Mesothelial cell of epicardium (in vitro differentiated cells): Measurements from ENCODE around the gene IQCH. TPM values are rescaled to one million over a fixed set of nuclear protein-coding genes. Genes with fewer than 3 reads are reported as not detected.

Experiments
- DNase-seq, 2 experiments: peaks; one replicate each; pipeline ENCODE4 v3.0.0; 2021; ENCODE audit warnings: low spot score in 2 of 2; ENCODE audit not compliant: unreplicated experiment in 2 of 2
- H3K27ac Mint-ChIP-seq: 2 replicates; pipeline ENCODE4 v1.8.0; 2021; ENCODE audit warnings: mixed read lengths
- H3K27me3 Mint-ChIP-seq: 2 replicates; pipeline ENCODE4 v1.8.0; 2021; ENCODE audit warnings: low read depth, mixed read lengths
- H3K36me3 Mint-ChIP-seq: 2 replicates; pipeline ENCODE4 v1.8.0; 2021; ENCODE audit warnings: mixed read lengths
- H3K4me1 Mint-ChIP-seq: 2 replicates; pipeline ENCODE4 v1.8.0; 2021; ENCODE audit warnings: mixed read lengths
- H3K4me3 Mint-ChIP-seq: 2 replicates; pipeline ENCODE4 v1.8.0; 2021; ENCODE audit warnings: mild to moderate bottlenecking, moderate library complexity, mixed read lengths
- H3K9me3 Mint-ChIP-seq: 2 replicates; pipeline ENCODE4 v1.8.0; 2021; ENCODE audit warnings: mixed read lengths
- CTCF ChIP-seq: fragments of 200-600 bp; sonication (generic); IDR thresholded peaks from one replicate; pipeline ENCODE4 v1.5.0; 2021; ENCODE audit warnings: antibody characterized with exemption; ENCODE audit not compliant: unreplicated experiment
- total RNA-seq: library from RNA; stranded (reverse); gene quantifications from 3 replicates; pipeline ENCODE4 v1.2.1, GENCODE V29; 2021

IQCH gene
- total RNA-seq, 1 donor from 2014 or later, result 0.98 TPM

DNA sequence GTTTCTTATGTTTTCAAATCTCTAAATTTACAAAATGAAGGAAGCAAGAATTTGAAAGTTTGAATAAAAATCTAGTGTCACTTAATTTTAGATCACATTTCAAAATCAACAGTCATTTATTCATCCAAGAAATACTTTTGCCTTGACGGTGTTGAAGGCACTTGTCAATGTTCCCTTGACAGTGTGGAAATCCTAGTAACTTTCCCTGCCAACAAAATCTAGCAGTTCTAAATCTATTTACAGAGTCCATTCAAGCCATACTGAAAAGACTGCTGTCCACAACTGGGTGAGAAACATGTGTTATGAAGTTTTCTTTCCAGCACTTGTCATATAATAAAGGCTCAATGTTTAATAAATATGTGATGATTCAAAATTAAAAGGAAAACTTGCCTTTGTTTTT lies 279.3 kb downstream of the IQCH start:
- Mint-ChIP-seq H3K27me3 (no peaks in the 10 kb centered on the region), H3K36me3 (no peaks in the 10 kb centered on the region), H3K9me3 (no peaks in the 10 kb centered on the region), H3K4me1 (no peaks in the 10 kb centered on the region), H3K4me3 (no peak overlapping the region), H3K27ac (no peak overlapping the region)
- TF ChIP-seq CTCF, result no peak
- DNase-seq, result no peak

- no peak for TF ChIP-seq CTCF
- H3K36me3 Mint-ChIP-seq, result no peaks in the 10 kb centered on the region
Observed at GRCh38 chr15:67534360-67534759, 279.8 kb downstream of the IQCH start.

DNA sequence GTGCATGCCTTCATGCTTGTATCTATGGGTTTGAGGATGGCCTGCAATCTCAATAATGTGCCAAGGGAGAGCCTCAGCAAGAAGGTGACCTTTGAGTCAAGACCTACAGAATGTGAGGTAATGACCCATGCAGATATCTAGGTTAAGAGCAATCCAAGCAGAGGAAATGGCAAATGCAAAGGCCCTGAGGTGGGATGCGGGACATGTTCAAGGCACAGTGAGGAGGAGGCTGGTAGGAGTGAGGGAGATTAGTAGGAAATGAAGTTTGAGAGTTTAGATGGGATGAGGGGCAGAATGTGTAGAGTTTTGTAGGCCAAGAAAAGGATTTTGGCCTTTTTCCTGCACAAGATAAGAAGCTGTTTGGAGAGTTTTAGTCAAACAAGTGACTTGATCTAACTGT lies 283.2 kb downstream of the IQCH start:
- Mint-ChIP-seq H3K9me3 (no peaks in the 10 kb centered on the region), H3K4me3 (no peak overlapping the region), H3K27ac (no peak overlapping the region), H3K27me3 (no peaks in the 10 kb centered on the region), H3K4me1 (peaks cover 12% of the 10 kb centered on the region), H3K36me3 (no peaks in the 10 kb centered on the region)
- DNase-seq, result no peak
- TF ChIP-seq CTCF, result no peak

More at GRCh38 chr15:67534360-67534759, 279.8 kb downstream of the IQCH start:
- Mint-ChIP-seq H3K27me3 (no peaks in the 10 kb centered on the region), H3K27ac (no peak overlapping the region), H3K9me3 (no peaks in the 10 kb centered on the region), H3K4me3 (no peak overlapping the region), H3K4me1 (no peaks in the 10 kb centered on the region)
- DNase-seq, result no peak

- Mint-ChIP-seq H3K4me1 (peaks cover 30% of the 10 kb centered on the region), H3K9me3 (no peaks in the 10 kb centered on the region), H3K27me3 (no peaks in the 10 kb centered on the region), H3K4me3 (peak within 1 kb of the TSS; percentile 95), H3K27ac (peak within 1 kb of the TSS; percentile 94), H3K36me3 (peaks cover 5% of the 10 kb centered on the region)
- peak; percentile 62 to 81 for DNase-seq
- no peak for TF ChIP-seq CTCF
Observed at GRCh38 chr15:67542420-67543347, 288.1 kb downstream of the IQCH start, which contains the start of gene MAP2K5. TSS of gene MAP2K5 (plus strand) at chr15:67542703. CDS start at chr15:67543336, 633 bp downstream.

DNA sequence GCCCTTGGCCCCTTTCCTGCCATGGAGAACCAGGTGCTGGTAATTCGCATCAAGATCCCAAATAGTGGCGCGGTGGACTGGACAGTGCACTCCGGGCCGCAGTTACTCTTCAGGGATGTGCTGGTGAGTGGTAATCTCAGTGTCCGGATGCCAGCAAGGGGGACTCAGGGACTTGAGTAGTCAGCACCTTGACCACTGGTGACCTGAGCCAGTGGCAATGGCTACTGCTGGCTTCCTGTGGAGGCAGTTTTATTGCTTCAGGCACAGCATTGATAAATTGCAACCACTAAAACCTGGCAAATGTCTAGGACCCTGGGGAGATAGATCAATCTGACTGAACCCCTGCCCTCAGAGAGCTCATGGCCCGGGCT lies 288.7 kb downstream of the IQCH start:
- no peak for TF ChIP-seq CTCF
- Mint-ChIP-seq H3K9me3 (no peaks in the 10 kb centered on the region), H3K4me3 (peak overlapping the region; percentile 95), H3K4me1 (peaks cover 30% of the 10 kb centered on the region), H3K27ac (peak overlapping the region; percentile 92), H3K27me3 (no peaks in the 10 kb centered on the region), H3K36me3 (peaks cover 5% of the 10 kb centered on the region)
- DNase-seq, result no peak
